Tibial nerve (tissue), 4 donors: ENCODE results near the gene IL16.

ENCODE experiments used
- EP300 ChIP-seq, 2 donors: sonication (generic); formaldehyde crosslinking; IDR thresholded peaks; one replicate each; pipeline ENCODE4 v1.6.1; 2017; ENCODE audit warnings: antibody characterized with exemption in 2 of 2, mild to moderate bottlenecking in 1 of 2
- POLR2A ChIP-seq, 2 donors: fragments of 450-650 bp; IDR thresholded peaks; one replicate each; pipeline ENCODE4 v1.6.1; 2017; ENCODE audit warnings: antibody characterized with exemption in 2 of 2, mild to moderate bottlenecking in 2 of 2, moderate library complexity in 2 of 2
- TF ChIP-seq, protein P1 (sequence below), 5 experiments: fragments of 200-600 bp in 3 of 5; fragments of 450-650 bp in 2 of 5; sonication (generic) in 3 of 5; IDR thresholded peaks; one replicate each; pipeline ENCODE4 v1.5.1; 2016 to 2019; ENCODE audit warnings: antibody characterized with exemption in 5 of 5, mild to moderate bottlenecking in 3 of 5, moderate library complexity in 2 of 5

DNA sequence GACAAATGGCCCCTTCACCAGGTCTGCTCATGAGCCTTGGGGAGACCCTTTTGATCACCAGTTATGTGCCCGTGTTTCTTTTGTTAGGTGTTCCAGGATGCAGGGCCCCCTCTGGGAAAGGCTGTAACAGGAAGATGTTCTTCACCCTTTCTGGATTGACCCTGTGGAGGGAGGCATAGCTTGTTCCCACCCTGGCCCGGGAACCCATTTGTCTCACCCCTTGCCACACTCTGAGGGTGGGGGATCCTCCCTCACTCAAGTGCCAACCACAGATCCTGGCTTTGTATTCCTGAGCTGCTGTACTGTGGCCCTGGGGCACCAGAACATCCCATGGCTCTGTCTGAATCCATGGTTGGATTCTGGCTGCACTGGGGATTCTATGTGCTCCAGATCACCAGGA lies 18.9 kb downstream of the IL16 start:
- TF ChIP-seq POLR2A (IDR thresholded peaks at IDR 0.05): no peak
- TF ChIP-seq, protein P1, sequence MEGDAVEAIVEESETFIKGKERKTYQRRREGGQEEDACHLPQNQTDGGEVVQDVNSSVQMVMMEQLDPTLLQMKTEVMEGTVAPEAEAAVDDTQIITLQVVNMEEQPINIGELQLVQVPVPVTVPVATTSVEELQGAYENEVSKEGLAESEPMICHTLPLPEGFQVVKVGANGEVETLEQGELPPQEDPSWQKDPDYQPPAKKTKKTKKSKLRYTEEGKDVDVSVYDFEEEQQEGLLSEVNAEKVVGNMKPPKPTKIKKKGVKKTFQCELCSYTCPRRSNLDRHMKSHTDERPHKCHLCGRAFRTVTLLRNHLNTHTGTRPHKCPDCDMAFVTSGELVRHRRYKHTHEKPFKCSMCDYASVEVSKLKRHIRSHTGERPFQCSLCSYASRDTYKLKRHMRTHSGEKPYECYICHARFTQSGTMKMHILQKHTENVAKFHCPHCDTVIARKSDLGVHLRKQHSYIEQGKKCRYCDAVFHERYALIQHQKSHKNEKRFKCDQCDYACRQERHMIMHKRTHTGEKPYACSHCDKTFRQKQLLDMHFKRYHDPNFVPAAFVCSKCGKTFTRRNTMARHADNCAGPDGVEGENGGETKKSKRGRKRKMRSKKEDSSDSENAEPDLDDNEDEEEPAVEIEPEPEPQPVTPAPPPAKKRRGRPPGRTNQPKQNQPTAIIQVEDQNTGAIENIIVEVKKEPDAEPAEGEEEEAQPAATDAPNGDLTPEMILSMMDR (IDR thresholded peaks at IDR 0.05): no peak
- no peak for TF ChIP-seq EP300 (IDR thresholded peaks at IDR 0.05)
